GM12873 (cell line): ENCODE measurements around the gene DBN1.
A peak's percentile ranks its signal among the peaks of the same experiment; 100 is the strongest.

Experiments used
- TF ChIP-seq, protein P1 (sequence below): IDR thresholded peaks from 2 replicates; pipeline ENCODE4 v1.5.1; 2012; ENCODE audit warnings: low read depth, mild to moderate bottlenecking, moderate library complexity, low read length, control low read depth; ENCODE audit not compliant: insufficient read depth; ENCODE audit errors: missing control alignments

The DBN1 gene

DNA sequence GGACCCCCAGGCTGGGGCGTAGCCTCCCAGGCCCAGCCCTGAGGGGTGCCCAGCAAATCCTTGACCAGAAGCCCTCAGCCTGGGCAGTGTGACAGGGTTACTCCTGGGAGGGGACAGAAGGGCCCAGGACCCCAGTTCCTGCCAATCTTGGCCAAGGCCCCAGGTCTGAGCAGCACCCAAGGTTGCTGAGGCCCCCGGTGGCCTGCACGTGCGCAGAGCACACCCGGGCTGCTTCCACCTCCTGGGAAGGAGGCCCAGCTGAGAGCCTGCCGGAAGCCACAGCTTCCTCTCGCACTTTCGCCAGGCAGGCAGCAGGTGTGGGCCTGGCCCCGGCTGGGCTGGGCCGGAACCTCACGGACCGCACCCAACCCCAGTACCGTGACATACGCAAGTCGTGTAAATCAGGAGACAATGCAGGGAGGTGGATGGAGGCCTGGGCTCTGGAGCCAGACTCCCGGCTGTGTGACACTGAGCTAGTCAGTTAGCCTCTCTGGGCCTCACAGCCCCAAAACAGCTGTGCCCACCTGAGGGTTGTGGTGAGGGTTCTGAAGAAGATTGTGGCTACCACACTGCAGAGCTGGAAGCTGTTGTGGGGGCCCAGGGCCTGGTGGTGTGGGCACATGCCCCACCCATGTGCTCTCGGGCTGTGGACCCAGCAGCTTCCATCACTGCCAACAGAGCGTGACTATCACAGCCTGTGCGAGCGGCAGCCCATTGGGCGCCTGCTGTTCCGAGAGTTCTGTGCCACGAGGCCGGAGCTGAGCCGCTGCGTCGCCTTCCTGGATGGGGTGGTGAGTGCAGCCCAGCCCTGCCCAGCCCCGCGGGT, 41.9 kb downstream of the DBN1 start:
- TF ChIP-seq, protein P1, sequence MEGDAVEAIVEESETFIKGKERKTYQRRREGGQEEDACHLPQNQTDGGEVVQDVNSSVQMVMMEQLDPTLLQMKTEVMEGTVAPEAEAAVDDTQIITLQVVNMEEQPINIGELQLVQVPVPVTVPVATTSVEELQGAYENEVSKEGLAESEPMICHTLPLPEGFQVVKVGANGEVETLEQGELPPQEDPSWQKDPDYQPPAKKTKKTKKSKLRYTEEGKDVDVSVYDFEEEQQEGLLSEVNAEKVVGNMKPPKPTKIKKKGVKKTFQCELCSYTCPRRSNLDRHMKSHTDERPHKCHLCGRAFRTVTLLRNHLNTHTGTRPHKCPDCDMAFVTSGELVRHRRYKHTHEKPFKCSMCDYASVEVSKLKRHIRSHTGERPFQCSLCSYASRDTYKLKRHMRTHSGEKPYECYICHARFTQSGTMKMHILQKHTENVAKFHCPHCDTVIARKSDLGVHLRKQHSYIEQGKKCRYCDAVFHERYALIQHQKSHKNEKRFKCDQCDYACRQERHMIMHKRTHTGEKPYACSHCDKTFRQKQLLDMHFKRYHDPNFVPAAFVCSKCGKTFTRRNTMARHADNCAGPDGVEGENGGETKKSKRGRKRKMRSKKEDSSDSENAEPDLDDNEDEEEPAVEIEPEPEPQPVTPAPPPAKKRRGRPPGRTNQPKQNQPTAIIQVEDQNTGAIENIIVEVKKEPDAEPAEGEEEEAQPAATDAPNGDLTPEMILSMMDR, result no peak

GRCh38 chr5:177430972-177431316, 42.5 kb downstream of the DBN1 start:
- TF ChIP-seq, protein P1, result no peak

DNA sequence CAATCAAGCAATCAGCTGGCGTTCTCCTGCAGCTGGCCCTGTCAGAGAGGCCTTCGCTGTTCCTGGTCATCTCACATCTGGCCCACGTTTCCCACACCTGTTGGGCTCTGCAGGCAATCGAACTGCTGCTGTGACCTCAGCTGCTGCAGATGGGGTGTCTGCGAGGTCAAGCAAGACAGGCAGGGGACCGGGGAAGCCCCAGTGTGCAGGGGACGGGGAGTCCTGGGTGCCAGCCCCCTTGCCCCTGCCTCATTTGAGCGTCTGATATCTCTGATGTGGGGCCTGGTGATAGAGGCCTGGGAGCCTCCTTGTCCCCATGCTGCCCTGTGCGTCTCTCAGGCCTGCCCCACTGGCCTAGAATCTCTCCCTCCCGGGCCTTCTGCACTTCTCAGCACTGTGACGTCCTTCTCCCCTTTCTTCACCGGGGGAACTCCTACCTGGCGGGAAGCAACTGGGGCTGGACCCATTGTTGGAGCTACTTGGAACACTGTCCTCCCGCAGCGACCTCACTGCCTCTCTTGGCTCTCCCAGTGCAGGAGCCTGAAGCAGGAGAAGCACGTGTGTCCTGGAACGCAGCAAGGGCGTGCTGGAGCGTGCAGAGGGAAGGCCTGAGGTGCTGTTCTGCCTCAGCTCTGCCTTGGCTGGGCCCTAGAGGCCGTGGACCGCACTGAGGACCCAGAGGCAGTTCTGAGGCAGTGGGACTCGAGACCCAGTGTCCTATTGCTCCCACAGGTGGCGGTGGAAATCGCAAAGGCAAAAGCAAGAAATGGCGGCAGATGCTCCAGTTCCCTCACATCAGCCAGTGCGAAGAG, 43.1 kb downstream of the DBN1 start:
- TF ChIP-seq, protein P1, result peak; percentile 10

DNA sequence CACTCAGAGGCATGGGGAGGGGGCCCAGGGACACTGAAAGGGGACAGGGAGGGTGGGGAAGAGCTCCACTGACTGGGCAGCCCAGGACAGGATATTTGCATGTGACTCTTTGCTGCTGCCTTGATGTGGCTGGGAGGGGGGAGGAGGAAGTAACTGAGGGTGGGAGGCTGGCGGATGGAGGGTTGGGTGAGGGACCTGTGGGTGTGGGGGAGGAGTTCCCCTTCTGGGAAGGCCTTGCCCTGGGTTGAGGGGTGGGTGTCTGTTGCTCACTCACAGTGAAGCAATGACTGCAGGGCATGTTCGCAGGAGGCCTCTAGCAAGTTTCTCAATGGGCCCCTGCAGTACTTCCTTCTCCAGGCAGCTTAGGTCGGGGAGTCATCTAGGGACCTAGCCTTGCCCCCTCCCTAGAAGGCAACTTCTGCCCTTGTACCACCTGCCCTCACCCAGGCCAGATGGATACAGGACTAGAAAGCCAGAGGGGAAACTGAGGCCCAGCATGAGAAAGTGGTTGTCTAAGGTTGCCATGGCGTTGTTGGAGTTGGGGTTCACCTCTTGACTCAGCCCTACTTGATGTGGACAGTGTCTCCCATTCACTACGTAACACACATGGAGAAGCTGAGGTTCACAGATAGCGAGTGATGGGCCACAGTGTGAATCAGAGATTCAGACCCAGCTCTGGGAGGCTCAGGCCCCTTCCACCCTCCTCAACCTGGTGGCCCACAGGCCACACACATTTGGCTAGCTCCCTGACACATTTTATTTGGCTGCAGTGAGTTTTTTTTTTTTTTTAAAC, 44.0 kb downstream of the DBN1 start:
- TF ChIP-seq, protein P1, result no peak

DNA sequence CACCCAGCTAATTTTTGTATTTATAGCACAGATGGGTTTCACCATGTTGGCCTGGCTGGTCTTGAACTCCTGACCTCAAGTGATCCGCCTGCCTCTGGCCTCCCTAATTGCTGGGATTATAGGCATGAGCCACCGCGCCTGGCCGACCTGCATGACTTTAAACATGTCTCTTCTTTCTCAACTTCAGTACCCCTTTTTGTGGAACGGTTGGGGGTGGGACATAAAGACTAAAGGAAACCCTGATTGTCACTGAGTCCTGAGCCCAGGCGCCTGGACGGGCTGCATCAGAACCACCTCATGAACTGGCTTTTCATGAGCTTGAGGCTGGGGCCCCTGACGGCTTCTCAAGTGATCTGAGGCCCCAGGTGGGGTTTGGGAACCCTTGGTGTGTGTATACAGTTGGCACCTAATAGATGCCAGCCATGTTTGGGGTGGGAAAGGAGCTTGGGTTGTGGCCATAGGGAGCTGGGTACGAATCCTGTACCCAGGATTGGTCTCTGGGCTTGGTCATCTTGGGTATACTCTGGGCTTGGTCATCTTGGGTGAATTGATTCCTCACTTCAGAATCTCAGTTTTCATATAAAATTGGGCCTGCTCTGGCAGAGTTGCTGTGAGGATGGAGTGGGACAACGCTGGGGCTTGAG, 44.7 kb downstream of the DBN1 start:
- TF ChIP-seq, protein P1, result no peak

DNA sequence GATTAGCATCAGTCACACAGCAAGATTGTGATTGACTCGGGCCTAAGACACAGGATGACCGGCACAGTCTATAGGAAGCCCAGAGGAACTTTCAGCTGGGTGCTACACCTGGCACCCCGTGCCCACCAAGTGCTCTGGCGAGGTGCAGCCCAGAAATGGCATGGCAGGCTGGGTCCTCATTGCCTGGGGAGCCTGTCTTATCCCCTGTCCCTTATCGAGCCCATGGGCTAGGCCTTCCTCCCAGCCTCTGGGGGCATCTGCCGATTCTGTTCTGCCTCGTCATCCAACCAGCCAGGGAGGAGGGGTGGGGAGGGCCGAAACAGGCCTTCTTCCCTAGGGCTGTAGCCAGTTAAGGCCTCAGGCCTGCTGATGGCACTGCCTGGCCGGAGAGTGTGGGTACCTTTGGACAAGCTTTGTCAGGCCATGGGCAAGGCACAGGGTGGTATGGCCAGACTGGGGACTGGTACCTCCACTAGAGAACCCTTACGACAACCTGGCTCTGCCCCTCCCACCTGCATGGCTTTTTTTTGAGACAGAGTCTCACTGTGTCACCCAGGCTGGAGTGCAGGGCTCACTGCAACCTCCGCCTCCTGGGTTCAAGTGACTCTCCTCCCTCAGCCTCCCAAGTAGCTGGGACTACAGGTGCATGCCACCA, 45.4 kb downstream of the DBN1 start:
- TF ChIP-seq, protein P1, result peak; percentile 19
